ENCODE measurements around the gene NLRC5.
A peak's percentile ranks its signal among the peaks of the same experiment; 100 is the strongest.
"Not testable (repeated sequence)": the region's sequence is repeated elsewhere in the genome, so short reads cannot be mapped to it uniquely, and the experiment has no call there.

The NLRC5 gene

GRCh38 chr16:56995136-56995805 is 5.9 kb downstream of the NLRC5 start:
- Histone ChIP-seq H3K27ac (peak overlapping the region in 11 of 21 experiments; percentile 3 to 96 (median 46)), H3K4me3 (no peak overlapping the region)

- no peak overlapping the region for H3K4me3 ChIP-seq
- H3K27ac ChIP-seq, result peak overlapping the region in 5 of 21 experiments; percentile 14 to 96 (median 38)
Observed at GRCh38 chr16:56997264-56997663, 7.9 kb downstream of the NLRC5 start.

GRCh38 chr16:56997931-56998330 is 8.6 kb downstream of the NLRC5 start:
- no peak overlapping the region for H3K4me3 ChIP-seq
- peak overlapping the region in 12 of 21 experiments; percentile 6 to 96 (median 73) for H3K27ac ChIP-seq

GRCh38 chr16:56998352-56998751 is 9.0 kb downstream of the NLRC5 start:
- Histone ChIP-seq H3K4me3 (no peak overlapping the region), H3K27ac (peak overlapping the region in 16 of 21 experiments; percentile 3 to 96 (median 74))

DNA sequence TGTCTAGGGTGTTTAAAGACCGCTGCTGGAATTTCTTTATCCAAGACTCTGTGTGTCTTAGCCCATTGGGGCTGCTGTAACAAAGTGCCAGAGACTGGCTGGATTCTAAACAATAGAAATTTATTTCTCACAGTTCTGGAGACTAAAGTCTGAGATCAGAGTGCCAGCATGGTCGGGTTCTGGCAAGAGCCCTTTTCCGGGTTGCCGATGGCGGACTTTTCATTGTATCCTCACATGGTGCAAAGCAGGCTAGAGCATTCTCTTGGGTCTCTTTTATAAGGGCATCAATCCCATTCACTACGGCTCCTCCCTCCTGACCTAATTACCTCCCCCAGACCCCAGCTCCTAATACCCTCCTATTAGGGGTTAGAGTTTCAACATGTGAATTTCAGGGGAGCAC is 9.5 kb downstream of the NLRC5 start:
- Histone ChIP-seq H3K4me3 (no peak overlapping the region), H3K27ac (peak overlapping the region in 20 of 21 experiments; percentile 12 to 96 (median 74))

- Histone ChIP-seq H3K27ac (peak overlapping the region in 20 of 21 experiments; percentile 27 to 96 (median 74)), H3K4me3 (no peak overlapping the region)
Observed at GRCh38 chr16:56999409-57000270, 10.3 kb downstream of the NLRC5 start.

- Histone ChIP-seq H3K4me3 (no peak overlapping the region), H3K27ac (peak overlapping the region in 20 of 21 experiments; percentile 27 to 96 (median 74))
Observed at GRCh38 chr16:57000271-57001025, 11.1 kb downstream of the NLRC5 start.

- peak overlapping the region in 19 of 21 experiments; percentile 3 to 96 (median 70) for H3K27ac ChIP-seq
- no peak overlapping the region for H3K4me3 ChIP-seq
Observed at GRCh38 chr16:57001026-57001679, 11.8 kb downstream of the NLRC5 start.

GRCh38 chr16:57003439-57004386 is 14.4 kb downstream of the NLRC5 start:
- Histone ChIP-seq H3K27ac (peak overlapping the region in 7 of 21 experiments; percentile 30 to 78 (median 50)), H3K4me3 (no peak overlapping the region)

- Histone ChIP-seq H3K4me3 (no peak overlapping the region), H3K27ac (peak overlapping the region in 7 of 21 experiments; percentile 30 to 78 (median 52))
Observed at GRCh38 chr16:57004387-57005250, 15.3 kb downstream of the NLRC5 start.

DNA sequence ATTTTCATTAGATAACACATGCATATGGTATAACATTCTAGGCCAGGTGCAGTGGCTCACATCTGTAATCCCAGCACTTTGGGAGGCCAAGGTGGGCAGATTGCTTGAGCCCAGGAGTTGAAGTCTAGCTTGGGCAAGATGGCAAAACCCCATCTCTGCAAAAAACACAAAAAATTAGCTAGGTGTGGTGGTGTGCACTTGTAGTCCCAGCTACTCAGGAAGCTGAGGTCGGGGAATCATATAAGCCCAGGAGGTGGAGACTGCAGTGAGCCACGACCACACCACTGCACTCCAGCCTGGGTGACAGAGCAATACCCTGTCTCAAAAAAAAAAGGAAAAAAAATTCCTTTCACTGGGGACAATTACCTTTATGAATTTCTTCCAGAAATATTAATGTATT is 16.2 kb downstream of the NLRC5 start:
- H3K4me3 ChIP-seq, result not testable (repeated sequence)
- H3K27ac ChIP-seq, result peak overlapping the region in 2 of 21 experiments; percentile 52 to 78

DNA sequence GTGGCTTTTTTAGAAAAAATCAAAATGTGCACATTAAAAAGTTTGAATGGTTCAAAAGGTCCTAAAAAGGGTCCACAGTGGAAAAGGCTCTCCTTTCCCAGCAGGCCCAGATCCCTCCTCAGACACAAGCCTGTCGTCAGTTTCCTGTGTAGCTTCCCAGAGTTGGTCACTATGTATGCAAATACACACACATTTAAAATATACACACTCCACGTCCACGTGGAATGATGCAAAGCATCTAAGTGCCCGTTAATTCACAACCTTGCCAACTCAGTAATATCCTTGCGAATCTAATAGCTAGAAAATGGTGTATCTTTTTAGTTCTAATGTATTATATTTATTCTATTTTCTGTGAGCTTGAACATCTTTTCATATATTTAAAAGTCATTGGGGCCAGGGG is 17.7 kb downstream of the NLRC5 start:
- peak overlapping the region in 1 of 21 experiments; percentile 78 for H3K27ac ChIP-seq
- no peak overlapping the region for H3K4me3 ChIP-seq

DNA sequence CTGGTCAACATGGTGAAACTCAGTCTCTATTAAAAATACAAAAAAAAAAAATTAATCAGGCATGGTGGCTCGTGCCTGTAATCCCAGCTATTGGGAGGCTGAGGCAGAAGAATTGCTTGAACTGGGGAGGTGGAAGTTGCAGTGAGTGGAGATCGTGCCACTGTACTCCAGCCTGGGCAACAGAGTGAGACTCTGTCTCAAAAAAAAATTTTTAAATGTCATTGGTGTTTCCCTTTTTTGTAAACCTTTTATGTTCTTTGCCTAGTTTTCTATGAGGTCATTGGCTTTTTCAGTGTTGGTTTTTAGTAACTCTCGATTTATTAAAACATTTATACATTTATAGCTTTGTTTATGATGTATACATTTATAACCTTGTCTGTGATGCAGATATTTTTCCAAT is 18.2 kb downstream of the NLRC5 start:
- peak overlapping the region in 1 of 21 experiments; percentile 78 for H3K27ac ChIP-seq
- H3K4me3 ChIP-seq, result no peak overlapping the region

DNA sequence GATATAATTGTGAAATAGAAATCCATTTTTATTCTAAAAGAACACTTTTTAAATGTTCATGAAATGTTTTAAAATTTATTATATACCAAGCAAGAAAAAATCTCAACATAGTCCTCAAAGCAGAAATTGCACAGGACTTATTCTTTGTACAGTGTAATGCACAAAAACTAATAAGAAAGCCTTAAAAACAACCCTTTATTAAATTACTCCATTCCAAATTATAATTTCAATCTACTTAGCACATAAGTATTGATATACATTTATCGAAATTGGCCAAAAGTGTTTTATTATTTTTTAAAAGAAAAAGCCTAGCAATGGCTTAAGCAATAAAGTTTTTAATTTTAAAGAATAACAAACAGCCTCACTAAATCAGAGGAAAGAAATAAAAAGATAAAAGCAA is 19.1 kb downstream of the NLRC5 start:
- Histone ChIP-seq H3K27ac (peak overlapping the region in 2 of 21 experiments; percentile 8 to 78), H3K4me3 (no peak overlapping the region)

DNA sequence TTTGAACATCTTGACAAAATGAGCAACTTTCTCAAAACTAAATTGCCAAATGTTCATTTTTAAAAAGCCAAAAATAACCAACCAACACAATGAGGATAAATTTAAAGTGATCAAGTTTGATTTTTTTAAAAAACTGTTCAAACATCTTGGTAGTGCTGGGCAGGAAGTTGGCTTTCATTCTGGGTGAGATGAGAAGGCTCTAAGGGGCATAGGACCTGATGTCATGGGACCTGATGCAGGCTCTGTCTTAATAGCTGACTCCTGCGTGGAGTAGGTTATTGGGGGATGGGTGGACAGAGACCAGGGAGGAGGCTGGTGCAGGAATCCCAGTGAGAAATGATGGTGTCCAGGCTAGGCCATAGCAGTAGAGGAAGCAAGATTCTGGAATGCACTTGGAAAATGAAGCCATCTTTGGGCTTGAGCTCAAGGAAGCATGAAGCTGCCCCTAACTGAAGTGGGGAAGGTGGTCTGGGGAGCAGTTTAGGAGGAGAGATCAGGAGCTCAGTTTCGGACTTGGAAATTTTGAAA is 20.4 kb downstream of the NLRC5 start:
- no peak overlapping the region for H3K4me3 ChIP-seq
- peak overlapping the region in 5 of 21 experiments; percentile 14 to 72 (median 15) for H3K27ac ChIP-seq

DNA sequence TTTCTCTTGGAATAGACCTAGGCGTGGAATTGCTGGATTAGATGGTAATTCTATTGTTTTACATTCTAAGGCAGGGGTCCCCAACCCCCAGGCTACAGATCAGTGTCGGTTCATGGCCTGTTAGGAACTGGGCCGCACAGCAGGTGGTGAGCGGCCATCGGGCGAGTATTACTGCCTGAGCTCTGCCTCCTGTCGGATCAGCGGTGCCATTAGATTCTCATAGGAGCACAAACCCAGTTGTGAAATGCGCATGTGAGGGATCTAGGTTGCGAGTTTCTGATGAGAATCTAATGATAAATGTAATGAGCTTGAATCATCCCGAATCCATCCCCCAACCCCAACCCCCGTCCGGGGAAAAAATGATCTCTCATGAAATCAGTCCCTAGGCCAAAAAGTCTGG is 23.0 kb downstream of the NLRC5 start:
- Histone ChIP-seq H3K27ac (peak overlapping the region in 6 of 21 experiments; percentile 4 to 82 (median 20)), H3K4me3 (no peak overlapping the region)

GRCh38 chr16:57013229-57013628 is 23.9 kb downstream of the NLRC5 start:
- Histone ChIP-seq H3K4me3 (no peak overlapping the region), H3K27ac (peak overlapping the region in 11 of 21 experiments; percentile 53 to 83 (median 71))
